Panc1 (cell line): ENCODE results near the gene KIF25.

Experiments
- POLR2AphosphoS5 ChIP-seq: IDR thresholded peaks from 2 replicates; pipeline ENCODE4 v1.6.1; 2012; ENCODE audit warnings: mild to moderate bottlenecking, low read depth, low read length, moderate library complexity
- SIN3A ChIP-seq: IDR thresholded peaks from 2 replicates; pipeline ENCODE4 v1.6.1; 2012; ENCODE audit warnings: low read depth, mild to moderate bottlenecking, low read length, moderate library complexity, borderline replicate concordance; ENCODE audit not compliant: insufficient read depth
- TF ChIP-seq, protein P1 (sequence below): fragments of 450-650 bp; IDR thresholded peaks from 2 replicates; pipeline ENCODE4 v1.5.1; 2017; ENCODE audit warnings: mild to moderate bottlenecking

DNA sequence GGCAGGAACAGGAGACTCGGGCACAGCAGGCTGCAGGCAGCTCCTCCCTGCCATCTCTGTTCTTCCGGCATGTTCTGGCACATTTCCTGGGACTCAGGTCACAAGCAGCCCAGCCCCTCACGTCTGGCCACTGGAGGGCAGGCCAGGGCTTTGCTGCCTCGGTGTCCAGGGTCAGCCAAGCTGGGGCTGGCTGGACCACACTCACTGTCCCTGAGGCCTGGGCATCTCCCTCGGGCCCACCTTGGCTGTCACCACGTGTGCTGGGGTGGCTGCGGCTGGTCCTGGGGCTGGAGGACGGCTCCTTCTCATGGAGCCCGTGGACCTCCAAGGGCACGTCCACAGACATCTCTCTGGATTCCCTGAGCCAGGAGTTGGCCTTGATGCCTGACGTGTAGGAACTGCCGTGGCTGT, 63.1 kb downstream of the KIF25 start:
- no peak for TF ChIP-seq POLR2AphosphoS5
- TF ChIP-seq, protein P1, sequence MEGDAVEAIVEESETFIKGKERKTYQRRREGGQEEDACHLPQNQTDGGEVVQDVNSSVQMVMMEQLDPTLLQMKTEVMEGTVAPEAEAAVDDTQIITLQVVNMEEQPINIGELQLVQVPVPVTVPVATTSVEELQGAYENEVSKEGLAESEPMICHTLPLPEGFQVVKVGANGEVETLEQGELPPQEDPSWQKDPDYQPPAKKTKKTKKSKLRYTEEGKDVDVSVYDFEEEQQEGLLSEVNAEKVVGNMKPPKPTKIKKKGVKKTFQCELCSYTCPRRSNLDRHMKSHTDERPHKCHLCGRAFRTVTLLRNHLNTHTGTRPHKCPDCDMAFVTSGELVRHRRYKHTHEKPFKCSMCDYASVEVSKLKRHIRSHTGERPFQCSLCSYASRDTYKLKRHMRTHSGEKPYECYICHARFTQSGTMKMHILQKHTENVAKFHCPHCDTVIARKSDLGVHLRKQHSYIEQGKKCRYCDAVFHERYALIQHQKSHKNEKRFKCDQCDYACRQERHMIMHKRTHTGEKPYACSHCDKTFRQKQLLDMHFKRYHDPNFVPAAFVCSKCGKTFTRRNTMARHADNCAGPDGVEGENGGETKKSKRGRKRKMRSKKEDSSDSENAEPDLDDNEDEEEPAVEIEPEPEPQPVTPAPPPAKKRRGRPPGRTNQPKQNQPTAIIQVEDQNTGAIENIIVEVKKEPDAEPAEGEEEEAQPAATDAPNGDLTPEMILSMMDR: peak; percentile 86; the same call in 1 of the 2 replicates
- TF ChIP-seq SIN3A: no peak
